HS-27A (cell line): Measurements from ENCODE around the gene DSG1.
"Not testable (repeated sequence)": the region's sequence is repeated elsewhere in the genome, so short reads cannot be mapped to it uniquely, and the experiment has no call there.

Source experiments
- DNase-seq: peaks from one replicate; pipeline ENCODE4 v3.0.0-alpha.2; 2012; ENCODE audit warnings: low read depth, missing footprints

DSG1 gene

DNA sequence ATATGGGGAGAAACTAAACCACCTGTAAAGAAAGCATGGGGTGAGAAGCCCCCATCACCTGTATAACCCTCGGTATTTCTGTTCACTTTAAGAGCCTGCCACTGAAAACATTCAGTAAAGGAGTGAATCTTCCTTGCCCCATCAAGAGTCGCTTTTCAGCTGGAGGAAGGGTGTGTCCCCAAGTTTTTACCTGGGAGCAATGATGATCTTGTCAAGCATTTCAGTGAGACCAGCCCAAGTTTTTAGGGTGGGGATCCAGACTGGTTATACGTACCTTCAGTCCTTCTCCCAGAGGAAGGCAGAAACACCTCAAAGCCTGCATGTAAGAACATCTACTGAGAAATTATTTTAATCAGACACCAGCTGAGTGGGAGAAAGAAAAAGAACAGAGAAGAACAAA, at the start of gene DSG1:
DSG1 (plus strand) TSS at position 301 of the 400 bp plus-strand sequence. CDS start 141 bp downstream, outside the sequence.
- no peak for DNase-seq

DNA sequence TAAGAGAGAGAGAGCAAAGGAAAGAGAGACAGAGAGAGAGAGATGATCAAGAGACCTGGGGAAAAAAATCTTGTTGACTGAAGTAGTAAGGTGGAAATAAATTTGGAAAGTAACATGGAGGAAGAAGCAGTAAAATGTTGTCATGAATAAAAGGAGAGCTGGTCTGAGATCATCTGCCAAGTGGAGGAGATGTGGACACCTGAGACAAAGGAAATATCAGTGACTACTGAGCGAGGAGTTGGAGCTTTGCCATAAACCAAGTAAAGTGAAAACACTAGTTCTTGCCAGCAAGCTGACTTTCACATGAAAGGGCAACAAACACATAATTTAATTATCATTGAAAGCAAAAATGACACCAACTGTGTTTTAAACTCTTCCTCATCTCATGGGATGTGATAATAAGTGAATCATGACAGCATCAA, 49.0 kb upstream of the DSG1 start:
- no peak for DNase-seq

DNA sequence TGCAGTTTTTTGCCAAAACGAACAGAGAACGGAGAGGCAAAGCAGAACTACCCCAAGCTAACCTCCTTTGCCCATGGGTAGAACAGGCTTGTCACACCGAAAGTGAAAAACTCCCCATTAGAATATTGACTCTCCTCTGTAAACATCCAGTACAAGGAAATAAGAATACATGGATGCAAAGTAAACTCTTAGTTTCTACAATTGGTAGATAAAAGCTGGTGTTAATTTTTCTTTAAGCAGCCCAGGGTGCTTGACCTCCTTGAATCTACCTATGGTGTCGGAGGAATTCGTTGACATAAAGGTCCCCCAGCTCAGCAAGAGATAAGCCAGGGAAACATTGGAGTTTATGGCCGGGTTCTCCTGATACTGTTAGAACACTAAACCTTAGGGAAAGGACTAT, 48.4 kb upstream of the DSG1 start:
- no peak for DNase-seq

DNA sequence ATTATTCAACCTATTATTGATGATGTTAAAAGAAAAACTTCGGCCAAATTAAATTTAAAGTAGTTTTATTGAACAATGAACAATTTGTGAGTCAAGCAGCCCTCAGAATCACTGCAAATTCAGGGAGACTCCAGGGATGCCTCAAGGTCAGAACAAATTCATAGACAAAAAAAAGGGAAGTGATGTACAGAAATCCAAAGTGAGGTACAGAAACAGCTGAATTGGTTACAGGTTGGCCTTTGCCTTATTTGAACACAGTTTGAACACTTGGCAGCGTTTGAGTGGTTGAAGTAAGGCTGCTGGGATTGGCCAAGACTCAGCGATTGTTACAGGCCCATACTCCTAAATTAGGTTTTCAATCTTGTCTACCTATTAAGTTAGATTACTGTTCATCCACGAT, 47.4 kb upstream of the DSG1 start:
- DNase-seq: no peak

DNA sequence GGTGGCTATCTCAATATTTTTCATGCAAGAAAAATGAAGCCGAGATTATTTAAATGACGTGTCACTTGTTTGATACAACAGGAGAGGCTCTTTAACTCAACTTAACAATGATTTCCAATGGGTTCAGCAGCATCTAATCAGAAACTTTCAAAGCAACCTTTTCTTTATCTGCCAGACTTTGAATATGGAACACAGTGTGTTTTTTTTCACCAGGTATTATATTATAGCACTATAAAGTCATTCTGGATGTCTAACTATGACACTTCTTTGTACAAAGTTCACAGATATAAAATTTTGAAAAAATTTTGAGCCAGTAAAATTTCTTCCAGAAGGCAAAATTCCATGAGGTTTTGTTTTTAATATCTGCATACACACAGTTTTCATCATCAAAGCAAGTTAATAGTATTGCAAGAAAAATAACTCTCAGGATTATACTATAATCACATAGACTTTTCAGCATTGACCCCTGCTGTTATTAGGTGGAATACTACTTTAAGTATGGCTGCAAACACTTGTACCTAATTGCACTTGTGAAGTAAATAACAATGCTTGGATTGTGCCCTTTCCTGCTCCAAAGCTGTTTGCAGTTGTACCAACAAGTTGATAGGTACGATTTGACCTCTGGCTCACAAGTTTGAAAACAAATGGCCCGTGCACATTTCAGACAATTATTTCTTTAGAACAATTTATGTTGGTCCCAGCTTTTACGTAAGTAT, 44.0 kb upstream of the DSG1 start:
- DNase-seq: no peak

GRCh38 chr18:31274931-31275330, 43.0 kb upstream of the DSG1 start:
- no peak for DNase-seq

DNA sequence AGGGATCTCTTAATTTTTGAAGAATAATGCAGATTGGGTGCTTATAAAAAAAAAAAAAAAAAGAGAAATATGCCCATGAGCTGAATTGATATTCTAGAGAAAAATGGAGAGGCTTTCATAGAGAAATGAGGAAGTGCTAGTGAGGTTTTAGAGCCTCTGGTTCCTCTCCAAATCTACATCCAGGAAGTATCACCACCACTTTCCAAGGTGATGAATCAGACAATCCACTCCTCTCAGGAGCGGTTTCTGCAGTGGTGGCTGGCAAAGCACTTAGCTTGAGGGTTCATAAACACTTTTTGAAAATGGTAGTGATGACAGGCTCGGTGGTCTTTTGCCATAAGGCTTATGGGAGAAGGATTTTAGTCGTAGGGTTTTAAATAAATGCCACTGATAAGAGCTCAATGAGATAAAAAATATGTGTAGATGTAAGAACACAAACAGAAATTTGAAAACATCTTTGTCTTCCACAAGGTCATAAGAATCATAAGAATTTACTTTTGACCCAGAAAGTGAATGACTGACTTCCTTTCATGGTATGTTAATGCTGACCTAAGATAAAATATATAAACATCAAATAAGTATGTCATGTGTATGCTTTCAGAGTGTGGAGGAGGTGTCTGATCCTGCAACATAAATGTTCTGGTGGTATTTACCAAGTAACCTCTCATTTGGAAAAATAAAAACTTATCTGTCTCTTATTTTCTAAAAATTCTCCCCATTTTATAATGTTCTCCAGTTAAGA, 42.1 kb upstream of the DSG1 start:
- DNase-seq: no peak

DNA sequence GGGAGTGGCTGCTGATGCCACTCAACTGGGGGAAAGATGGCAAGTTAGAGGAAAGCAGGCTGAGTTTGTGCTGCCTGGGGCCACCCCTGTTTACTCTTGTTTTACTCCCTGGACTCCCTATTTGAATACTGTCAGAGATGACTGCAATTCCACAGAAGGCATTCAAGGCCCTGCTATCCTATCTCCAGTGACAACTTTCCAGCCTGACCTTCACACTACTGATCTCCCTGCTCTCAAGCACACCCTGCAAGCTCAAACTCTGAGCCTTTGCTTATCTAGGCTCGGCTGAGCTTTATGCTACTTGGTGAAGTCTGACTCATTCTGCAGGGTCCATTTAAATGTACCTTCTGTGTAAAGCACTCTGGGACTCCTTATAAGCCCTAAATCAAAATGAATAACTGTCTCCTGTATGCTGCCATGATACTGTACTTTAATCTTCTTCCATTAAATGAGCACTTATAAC, 39.3 kb upstream of the DSG1 start:
- DNase-seq: no peak

DNA sequence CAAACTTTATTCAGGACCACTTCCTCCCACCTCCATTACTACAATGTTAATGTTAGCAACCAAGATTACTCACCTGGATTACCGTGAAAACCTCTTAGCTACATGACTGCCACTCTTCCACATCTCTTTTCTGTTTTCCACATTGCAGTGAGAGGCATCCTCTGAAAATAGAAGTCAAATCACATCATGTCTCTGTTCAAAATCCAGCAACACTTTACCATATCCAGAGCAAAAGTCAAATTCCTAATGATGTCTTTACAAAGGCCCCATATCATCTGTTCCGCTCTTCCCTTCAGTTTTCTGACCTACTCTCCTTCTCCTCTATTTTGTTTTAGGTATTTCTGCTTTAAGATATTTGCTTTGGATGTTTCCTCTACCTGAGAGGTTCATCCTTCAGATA, 37.5 kb upstream of the DSG1 start:
- no peak for DNase-seq

- no peak for DNase-seq
Observed at GRCh38 chr18:31281437-31281836, 36.5 kb upstream of the DSG1 start.

DNA sequence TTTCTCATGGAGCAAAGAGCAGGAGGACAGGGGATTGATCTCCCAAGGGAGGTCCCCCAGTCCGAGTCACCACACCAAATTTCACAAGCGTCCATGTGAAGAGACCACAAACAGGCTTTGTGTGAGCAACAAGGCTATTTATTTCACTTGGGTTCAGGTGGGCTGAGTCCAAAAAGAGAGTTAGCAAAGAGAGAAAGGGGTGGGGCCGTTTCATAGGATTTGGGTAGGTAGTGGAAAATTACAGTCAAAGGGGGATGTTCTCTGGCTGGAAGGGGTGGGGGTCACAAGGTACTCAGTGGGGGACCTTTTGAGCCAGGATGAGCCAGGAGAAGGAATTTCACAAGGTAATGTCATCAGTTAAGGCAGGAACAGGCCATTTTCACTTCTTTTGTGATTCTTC, 28.5 kb upstream of the DSG1 start:
- DNase-seq: not testable (repeated sequence)

GRCh38 chr18:31291688-31292087, 26.3 kb upstream of the DSG1 start:
- no peak for DNase-seq

DNA sequence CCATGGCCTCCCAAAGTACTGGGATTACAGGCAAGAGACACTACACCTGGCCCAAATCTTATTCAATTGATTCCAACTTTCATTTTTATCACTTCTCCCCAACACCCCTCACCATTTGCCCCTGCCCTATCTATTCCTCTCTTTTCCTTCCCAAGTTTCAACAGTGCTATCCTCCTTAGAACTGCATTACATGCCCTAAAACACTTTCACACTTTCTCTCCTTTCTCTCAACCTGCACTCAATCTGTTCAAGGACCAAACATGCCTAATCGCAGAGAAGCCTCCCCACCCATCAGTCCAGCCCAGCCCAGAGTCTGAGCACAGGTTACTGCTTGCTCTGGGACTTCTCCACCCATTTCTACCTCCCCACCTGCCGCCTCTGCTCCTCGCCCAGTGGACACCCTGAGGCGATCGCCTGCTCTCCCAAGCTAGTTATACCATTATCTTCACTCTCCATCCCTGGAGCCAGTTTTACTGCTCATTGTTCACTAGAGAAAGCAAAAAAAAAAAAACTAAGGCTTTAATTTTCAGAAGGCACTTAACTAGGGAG, 23.7 kb upstream of the DSG1 start:
- DNase-seq: no peak

DNA sequence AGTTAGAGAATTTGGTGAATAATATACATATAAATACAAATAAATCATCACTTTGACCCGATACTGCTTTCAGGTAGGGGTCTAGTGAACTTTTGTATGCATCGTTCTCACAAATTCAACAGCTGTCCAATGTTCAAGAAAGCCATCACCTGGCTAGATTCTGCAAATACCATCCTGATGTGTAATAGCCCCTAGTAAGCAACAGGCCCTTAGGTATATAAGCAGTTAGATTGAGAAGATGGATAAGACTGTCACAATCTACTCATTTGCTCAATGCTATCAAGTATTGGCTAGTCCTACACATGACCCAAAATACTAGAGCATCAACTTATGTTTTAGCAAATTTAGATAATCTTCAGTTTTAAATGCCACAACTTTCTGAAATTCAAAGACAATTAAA, 20.7 kb upstream of the DSG1 start:
- DNase-seq: no peak

GRCh38 chr18:31301201-31301655, 16.7 kb upstream of the DSG1 start:
- DNase-seq: no peak

GRCh38 chr18:31302991-31303390, 15.0 kb upstream of the DSG1 start:
- DNase-seq: no peak

DNA sequence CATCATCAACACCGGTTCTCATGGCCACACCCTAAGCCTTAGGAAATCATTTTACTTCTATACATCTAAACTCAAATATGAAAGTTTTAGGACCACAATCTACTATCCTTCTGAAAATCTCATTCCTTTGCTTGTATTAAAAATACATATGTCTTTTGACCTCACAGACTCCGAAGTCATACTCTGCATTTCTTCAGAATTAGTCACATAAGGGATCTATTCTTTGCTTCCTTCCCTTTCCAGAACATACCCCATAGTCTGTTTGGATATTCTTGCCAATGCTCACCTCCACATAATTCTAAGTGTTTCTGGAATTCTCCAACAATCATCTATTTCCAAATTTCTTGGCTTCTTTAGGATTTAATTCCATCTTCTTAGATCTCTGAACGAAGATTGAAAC, 14.2 kb upstream of the DSG1 start:
- no peak for DNase-seq

- no peak for DNase-seq
Observed at GRCh38 chr18:31309115-31309514, 8.8 kb upstream of the DSG1 start.

- DNase-seq: no peak
Observed at GRCh38 chr18:31316974-31317373, 986 bp upstream of the DSG1 start.

GRCh38 chr18:31321719-31322118, 3.8 kb downstream of the DSG1 start:
- no peak for DNase-seq

GRCh38 chr18:31325051-31325450, 7.1 kb downstream of the DSG1 start:
- DNase-seq: no peak

DNA sequence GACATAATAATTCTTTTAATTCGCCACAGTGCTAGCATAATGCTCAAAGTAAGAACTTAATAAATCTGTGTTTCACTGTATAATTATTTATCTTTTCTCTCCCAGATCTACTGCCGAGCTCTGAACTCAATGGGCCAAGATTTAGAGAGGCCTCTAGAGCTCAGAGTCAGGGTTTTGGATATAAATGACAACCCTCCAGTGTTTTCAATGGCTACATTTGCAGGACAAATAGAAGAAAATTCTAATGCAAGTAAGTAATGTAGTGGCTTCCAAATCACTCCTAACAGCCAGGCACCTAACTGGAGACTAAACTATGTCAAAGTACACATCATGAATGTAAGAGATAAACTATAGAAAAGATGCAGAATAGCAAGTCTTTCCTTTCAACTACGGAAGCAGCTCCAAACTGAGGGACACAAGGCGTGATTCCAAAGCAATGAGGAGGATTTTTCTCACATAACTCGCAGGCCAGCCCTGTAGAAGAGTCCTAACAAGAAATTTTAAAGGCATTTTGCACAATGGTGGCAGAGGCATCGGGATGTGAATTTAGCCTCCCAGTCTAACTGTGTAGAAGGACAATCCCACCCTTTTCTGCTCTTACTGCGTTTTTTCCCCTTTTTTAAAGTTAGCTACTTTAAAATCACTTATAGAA, 12.0 kb downstream of the DSG1 start:
- DNase-seq: no peak

DNA sequence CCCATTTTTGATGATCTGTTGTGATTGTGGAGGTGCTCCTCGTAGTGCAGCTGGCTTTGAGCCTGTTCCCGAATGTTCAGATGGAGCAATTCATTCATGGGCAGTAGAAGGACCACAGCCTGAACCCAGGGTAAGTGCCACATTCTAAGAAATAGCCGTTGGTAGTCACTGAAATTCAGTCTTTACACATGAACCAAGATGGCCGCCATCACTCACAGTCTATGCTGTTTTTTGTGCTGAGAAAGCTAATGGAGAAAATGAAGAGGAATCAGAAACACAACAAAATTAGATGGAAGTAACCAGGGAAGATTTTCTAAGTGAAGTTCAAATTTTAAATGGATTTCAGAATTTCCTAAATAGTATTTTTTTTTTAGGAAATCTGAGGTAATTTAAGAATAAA, 25.5 kb downstream of the DSG1 start:
- no peak for DNase-seq
